Measurements from ENCODE around the gene LDLRAD2.

The LDLRAD2 gene

DNA sequence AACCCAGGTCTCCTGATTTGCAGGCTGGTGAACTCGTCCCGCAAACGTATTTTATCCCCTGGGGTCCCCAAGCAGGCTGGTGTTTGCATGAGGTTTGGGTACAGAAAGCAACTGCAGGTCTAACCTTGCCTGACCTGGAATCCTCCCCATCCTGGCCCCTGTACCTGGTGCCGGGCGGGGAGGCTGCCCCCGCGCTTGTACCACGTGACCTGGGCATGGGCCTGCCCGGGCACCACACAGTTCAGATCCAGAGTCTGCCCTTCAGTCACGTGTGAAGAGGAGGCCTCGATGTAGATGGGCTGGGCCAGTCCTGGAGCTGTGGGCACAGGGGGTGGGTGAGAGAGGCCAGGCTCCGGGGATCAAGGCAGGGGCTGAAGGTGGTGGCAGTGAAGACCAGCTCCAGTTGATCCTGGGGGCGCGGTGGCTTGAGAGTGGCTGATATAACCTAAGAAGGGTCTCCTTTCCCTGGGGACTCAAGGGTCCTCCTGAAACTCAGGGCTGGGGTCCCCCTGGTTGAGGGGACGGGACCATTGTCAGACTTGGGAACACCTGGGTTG is 30.6 kb downstream of the LDLRAD2 start:
- no peak for TF ChIP-seq CTCF (conservative IDR thresholded peaks at IDR 0.05)
- no peak overlapping the region for H3K27ac ChIP-seq

- no peak overlapping the region for H3K27ac ChIP-seq
- TF ChIP-seq CTCF (conservative IDR thresholded peaks at IDR 0.05): no peak
These were observed 31.1 kb downstream of the LDLRAD2 start for GRCh38 chr1:21843208-21843607.

DNA sequence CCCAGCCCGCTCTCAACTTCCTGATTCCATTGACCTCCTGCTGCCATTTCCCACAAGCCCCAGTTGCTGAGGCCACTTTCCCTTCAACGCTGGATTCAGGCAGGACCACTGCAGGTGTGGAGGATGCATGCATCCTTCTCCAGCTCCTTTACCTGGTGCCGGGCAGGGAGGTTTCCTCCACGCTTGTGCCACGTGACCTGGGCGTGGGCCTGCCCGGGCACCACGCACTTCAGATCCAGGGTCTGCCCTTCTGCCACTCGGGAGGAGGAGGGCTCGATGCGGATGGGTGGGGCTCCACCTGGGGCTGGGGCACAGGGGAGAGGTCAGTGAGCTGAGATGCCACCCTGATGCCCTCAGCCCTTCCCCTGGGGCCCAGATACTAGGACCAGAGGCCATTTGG is 31.9 kb downstream of the LDLRAD2 start:
- no peak overlapping the region for H3K27ac ChIP-seq
- TF ChIP-seq CTCF (conservative IDR thresholded peaks at IDR 0.05): no peak

DNA sequence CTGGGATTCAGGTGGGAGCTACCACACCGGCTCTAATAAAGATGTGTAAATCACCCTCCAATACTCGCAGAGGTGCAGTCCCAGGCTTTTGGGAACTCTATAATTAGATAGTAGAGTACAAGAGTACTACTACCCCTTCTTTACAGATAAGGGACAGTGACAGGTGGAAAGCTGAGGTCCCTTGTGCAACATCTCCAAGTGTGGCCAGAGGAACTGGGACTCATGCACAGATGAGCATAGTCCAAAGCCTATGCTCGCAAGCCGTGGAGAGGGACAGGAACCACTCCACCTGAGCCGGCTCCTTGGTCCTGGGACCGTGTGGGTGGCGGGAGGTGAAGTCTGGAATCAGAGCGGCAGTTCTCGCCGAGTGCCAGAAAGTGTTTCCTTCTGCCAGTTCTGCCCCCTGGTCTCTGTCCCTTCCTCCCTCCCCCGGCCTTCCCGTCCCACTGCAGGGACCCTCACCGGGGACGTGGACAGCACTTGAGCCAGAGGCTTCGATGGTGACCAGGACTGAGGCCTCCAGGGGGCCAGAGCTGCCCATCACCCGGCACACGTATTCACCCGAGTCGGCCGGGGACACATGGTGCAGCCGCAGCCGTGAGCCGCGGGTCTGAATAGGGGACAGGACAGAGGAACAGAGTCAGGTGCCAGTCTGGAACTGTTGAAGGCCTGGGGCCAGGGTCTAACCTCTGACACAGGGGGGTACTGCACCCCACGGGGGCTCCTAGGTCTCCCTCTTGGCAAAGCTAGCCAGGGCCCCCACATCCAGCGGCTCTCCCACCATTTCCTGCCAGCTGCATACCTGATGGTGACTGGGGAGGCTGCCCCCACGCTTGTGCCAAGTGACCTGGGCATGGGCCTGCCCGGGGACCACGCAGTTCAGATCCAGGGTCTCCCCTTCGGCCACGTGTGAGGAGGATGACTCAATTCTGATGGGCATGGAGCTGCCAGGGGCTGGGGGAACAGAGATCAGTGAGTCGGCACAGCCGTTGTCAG is 33.9 kb downstream of the LDLRAD2 start:
- H3K27ac ChIP-seq: no peak overlapping the region
- TF ChIP-seq CTCF (conservative IDR thresholded peaks at IDR 0.05): no peak

DNA sequence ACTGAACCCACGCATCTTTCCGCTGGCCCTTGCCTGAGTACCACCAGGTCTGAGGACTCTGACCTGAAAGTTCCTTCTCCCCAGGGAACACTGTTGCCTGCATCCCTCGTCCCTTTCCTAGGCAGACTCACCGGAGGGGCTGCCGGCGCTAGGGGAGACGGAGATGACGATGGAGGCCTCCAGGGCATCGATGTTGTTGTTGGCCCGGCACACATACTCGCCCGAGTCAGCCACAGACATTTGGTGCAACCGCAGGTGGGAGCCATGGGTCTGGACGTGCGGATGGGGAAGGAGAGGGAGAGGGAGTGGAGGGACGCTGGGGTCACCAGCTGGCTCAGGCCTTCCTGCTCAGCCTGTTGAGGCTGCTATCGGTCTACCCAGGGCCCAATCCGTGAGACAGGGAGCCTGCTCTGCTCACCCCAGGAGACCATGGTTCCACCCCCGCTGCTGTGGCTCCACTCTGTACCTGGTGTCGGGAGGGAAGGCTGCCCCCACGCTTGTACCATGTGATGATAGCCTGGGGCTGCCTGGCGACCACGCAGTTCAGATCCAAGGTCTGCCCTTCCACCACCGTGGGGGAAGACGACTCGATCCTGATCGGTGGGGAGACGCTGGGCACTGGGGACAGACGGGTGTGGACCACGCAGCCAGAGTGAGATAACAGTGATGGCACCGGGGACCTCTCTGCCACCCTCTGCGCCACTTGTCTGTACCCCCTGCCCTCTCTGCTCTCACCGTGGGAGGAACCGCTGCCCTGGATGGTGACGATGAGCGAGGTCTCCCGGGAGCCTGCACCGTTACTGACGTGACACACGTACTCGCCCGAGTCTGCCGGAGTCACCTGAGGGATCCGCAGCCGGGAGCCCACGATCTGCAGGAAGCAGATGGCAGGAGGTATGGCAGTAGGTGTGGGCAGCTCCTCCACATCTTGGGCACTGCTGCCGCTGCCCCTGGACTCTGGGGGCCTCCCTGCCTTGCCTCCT is 35.4 kb downstream of the LDLRAD2 start:
- H3K27ac ChIP-seq: no peak overlapping the region
- TF ChIP-seq CTCF (conservative IDR thresholded peaks at IDR 0.05): no peak

DNA sequence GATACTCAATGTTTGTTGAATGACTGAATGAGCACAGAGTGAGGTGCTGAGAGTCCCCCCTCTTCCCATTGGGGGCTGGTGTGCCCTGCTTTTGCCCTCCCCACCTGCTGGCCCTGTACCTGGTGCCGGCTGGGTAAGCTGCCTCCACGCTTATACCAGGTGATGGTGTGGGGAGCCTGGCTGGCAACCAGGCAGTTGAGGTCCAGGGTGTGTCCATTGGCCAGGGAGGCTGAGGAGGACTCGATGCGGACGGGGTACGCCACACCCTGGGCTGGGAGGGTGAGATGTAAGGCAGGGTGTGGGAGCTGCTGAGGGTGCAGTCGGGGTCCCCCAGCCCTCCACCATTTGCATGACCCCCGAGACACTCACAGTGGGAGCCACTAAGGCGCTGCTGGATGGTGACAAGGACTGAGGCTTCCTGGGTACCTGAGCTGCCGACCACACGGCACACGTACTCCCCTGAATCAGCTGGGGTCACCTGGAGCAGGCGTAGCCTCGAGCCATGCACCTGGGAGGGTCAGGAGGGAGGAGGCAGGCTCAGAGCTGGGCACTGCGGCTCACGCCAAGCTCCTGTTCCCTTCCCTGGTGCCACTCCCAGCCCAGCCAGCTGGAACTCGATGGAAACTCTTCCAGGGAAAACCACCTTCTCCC is 36.6 kb downstream of the LDLRAD2 start:
- no peak for TF ChIP-seq CTCF (conservative IDR thresholded peaks at IDR 0.05)
- no peak overlapping the region for H3K27ac ChIP-seq
